ENCODE data around the gene ULK4.

Gene ULK4

DNA sequence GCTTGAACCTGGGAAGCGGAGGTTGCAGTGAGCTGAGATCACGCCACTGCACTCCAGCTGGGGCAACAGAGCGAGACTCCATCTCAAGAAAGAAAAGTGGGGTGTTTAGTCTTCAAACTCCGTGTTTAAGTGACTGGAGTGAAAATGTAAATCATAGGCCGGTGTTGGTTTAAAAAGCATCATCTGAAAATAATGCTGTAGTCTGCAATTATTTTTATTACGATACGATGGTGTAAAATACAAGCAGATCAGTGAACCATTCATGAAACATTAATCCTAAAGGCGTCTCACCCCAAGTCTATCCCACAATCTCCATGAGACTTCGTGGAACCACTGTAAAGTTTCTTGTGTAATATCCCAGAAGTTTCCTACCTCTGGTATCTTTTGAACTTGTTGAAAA lies 756.3 kb downstream of the ULK4 start:
- Histone ChIP-seq H3K4me1 (ENCODE audit: insufficient read depth, poor library complexity, severe bottlenecking) (peaks cover 21% of the 10 kb centered on the region), H3K9me3 (ENCODE audit: severe bottlenecking) (no peaks in the 10 kb centered on the region), H3K36me3 (ENCODE audit: low read depth) (peaks cover 24% of the 10 kb centered on the region), H3K27me3 (ENCODE audit: insufficient read depth, poor library complexity, severe bottlenecking) (no peaks in the 10 kb centered on the region), H3K4me3 (ENCODE audit: severe bottlenecking) (no peak overlapping the region), H3K27ac (ENCODE audit: poor library complexity, severe bottlenecking) (no peak overlapping the region)
- DNase-seq (ENCODE audit: low spot score) = no peak
- TF ChIP-seq, protein P1, sequence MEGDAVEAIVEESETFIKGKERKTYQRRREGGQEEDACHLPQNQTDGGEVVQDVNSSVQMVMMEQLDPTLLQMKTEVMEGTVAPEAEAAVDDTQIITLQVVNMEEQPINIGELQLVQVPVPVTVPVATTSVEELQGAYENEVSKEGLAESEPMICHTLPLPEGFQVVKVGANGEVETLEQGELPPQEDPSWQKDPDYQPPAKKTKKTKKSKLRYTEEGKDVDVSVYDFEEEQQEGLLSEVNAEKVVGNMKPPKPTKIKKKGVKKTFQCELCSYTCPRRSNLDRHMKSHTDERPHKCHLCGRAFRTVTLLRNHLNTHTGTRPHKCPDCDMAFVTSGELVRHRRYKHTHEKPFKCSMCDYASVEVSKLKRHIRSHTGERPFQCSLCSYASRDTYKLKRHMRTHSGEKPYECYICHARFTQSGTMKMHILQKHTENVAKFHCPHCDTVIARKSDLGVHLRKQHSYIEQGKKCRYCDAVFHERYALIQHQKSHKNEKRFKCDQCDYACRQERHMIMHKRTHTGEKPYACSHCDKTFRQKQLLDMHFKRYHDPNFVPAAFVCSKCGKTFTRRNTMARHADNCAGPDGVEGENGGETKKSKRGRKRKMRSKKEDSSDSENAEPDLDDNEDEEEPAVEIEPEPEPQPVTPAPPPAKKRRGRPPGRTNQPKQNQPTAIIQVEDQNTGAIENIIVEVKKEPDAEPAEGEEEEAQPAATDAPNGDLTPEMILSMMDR (IDR thresholded peaks at IDR 0.05; ENCODE audit: poor library complexity, severe bottlenecking) = no peak
- ATAC-seq (ENCODE audit: low read depth) = no peak

DNA sequence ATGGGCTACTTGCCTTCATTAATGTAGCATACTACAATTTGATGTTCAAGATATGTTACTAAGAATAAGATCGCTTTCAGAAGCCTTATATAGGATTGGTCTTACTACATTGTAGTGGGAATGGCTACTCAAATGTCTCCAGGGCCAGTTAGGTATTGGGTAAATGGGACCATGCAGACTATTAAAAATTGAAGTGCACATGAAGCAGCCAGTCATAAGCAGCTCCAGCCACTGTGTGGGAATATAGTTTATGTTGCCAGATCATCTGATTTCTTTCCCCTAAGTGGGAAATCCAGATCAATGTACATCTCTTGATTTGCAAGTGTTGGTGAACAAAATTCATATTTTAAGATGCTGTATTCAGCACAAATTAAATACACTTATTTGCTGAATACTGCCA lies 757.5 kb downstream of the ULK4 start:
- Histone ChIP-seq H3K27ac (ENCODE audit: poor library complexity, severe bottlenecking) (no peak overlapping the region), H3K27me3 (ENCODE audit: insufficient read depth, poor library complexity, severe bottlenecking) (no peaks in the 10 kb centered on the region), H3K4me3 (ENCODE audit: severe bottlenecking) (no peak overlapping the region), H3K9me3 (ENCODE audit: severe bottlenecking) (no peaks in the 10 kb centered on the region), H3K36me3 (ENCODE audit: low read depth) (peaks cover 16% of the 10 kb centered on the region), H3K4me1 (ENCODE audit: insufficient read depth, poor library complexity, severe bottlenecking) (peaks cover 21% of the 10 kb centered on the region)
- ATAC-seq (ENCODE audit: low read depth) (no peak), DNase-seq (ENCODE audit: low spot score) (no peak)
- TF ChIP-seq, protein P1 (IDR thresholded peaks at IDR 0.05; ENCODE audit: poor library complexity, severe bottlenecking) = no peak

DNA sequence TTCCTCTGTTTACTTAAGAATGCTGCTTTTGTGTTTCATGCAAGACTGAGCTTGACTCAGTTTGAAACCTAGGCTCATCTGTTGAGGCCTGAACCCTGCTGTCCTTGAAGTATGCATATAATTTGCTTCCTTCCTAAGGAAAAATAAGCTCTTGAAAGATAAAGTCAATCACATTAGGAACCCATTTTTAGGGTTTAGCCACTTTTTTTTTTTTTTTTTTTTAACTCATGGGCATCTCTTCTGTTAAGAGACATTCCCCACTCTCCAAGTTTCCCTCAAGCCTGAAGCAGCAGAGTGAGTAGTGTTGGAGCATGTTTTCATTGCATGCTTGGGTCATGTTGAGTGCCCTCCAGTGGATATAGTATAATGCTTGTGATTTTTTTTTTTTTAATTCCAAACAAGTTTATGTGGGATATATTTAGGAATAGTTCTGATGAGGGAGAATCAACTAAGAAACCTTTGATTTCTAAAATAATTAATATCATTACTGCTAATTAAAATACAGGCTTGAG lies 759.0 kb downstream of the ULK4 start:
- H3K27ac ChIP-seq (ENCODE audit: poor library complexity, severe bottlenecking) = peak overlapping the region; percentile 69
- H3K27me3 ChIP-seq (ENCODE audit: insufficient read depth, poor library complexity, severe bottlenecking) = no peaks in the 10 kb centered on the region
- TF ChIP-seq, protein P1 (IDR thresholded peaks at IDR 0.05; ENCODE audit: poor library complexity, severe bottlenecking) = peak; percentile 78
- no peaks in the 10 kb centered on the region for H3K9me3 ChIP-seq (ENCODE audit: severe bottlenecking)
- ATAC-seq (ENCODE audit: low read depth) = peak; percentile 45; the same call in 2 of the 3 replicates
- no peak for DNase-seq (ENCODE audit: low spot score)
- H3K4me3 ChIP-seq (ENCODE audit: severe bottlenecking) = peak overlapping the region; percentile 98
- H3K4me1 ChIP-seq (ENCODE audit: insufficient read depth, poor library complexity, severe bottlenecking) = peaks cover 25% of the 10 kb centered on the region
- peaks cover 9% of the 10 kb centered on the region for H3K36me3 ChIP-seq (ENCODE audit: low read depth)

DNA sequence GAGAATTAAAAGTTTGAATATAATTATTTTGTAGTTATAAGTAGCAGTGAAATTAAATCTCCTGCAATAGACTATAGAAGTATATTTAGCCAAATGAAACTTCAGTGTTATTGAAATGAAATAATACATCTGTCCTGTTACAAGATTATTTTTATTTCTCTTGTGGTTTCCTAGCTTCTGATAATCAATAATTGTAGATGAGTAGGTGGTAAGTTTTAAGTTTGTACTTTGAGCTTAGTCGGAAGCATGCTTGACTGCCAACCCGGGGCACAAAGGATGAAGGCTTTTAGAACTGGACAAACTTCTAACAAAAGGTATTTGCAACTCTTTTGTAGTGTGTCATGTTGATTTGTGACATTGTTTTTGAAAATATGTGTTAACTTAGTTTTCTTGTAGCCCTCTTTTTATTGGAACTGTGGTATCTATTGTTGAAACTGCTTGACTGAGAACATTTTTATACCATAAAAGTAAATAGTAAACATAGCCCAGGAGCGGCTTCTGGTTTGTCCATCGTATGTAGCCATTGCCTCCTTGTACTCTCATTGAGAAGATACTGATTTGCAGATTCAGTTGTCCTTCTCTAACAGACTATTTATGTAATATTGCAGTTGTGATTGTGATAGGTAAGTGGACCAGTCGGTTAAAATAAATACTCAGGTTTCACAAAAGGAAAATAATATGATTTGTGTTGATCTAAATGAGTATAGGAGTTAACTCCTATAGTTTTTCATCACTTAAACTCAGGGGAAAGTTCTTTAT lies 759.6 kb downstream of the ULK4 start:
- H3K4me1 ChIP-seq (ENCODE audit: insufficient read depth, poor library complexity, severe bottlenecking) = peaks cover 25% of the 10 kb centered on the region
- H3K36me3 ChIP-seq (ENCODE audit: low read depth) = peaks cover 6% of the 10 kb centered on the region
- TF ChIP-seq, protein P1 (IDR thresholded peaks at IDR 0.05; ENCODE audit: poor library complexity, severe bottlenecking) = no peak
- peak overlapping the region; percentile 98 for H3K4me3 ChIP-seq (ENCODE audit: severe bottlenecking)
- ATAC-seq (ENCODE audit: low read depth) = no peak
- no peaks in the 10 kb centered on the region for H3K27me3 ChIP-seq (ENCODE audit: insufficient read depth, poor library complexity, severe bottlenecking)
- H3K9me3 ChIP-seq (ENCODE audit: severe bottlenecking) = no peaks in the 10 kb centered on the region
- peak overlapping the region; percentile 69 for H3K27ac ChIP-seq (ENCODE audit: poor library complexity, severe bottlenecking)
- no peak for DNase-seq (ENCODE audit: low spot score)

DNA sequence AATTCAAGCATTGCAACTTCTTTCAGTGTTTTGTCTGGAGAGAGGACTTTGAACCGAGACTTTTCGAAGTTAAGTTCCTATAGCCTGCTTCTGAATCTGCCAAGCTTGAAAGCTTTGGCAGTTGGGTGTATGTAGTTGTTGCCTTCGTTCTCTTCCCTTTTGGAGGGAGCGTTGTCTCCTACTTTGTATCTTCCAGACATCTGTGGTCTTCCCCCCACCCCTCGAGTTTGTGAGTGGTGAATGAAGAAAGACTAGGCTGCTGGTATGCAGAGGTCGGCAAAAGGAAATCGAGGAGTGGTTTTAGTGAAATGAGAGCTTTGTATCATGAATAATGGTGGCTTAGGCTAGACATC lies 761.3 kb downstream of the ULK4 start:
- Histone ChIP-seq H3K36me3 (ENCODE audit: low read depth) (peaks cover 3% of the 10 kb centered on the region; the same call in 1 of the 2 replicates), H3K27ac (ENCODE audit: poor library complexity, severe bottlenecking) (peak overlapping the region; percentile 69), H3K4me3 (ENCODE audit: severe bottlenecking) (peak overlapping the region; percentile 98), H3K4me1 (ENCODE audit: insufficient read depth, poor library complexity, severe bottlenecking) (peaks cover 25% of the 10 kb centered on the region), H3K27me3 (ENCODE audit: insufficient read depth, poor library complexity, severe bottlenecking) (no peaks in the 10 kb centered on the region), H3K9me3 (ENCODE audit: severe bottlenecking) (no peaks in the 10 kb centered on the region)
- TF ChIP-seq, protein P1 (IDR thresholded peaks at IDR 0.05; ENCODE audit: poor library complexity, severe bottlenecking) = no peak
- ATAC-seq (ENCODE audit: low read depth) (peak; percentile 10), DNase-seq (ENCODE audit: low spot score) (no peak)
